ENCODE results near the gene CCL5.

- no peak for TF ChIP-seq CTCF (IDR thresholded peaks at IDR 0.05; ENCODE audit: insufficient read depth, low read length)
- TF ChIP-seq POLR2AphosphoS5 (IDR thresholded peaks at IDR 0.05; ENCODE audit: low read depth): no peak
- no peak for TF ChIP-seq SPI1 (IDR thresholded peaks at IDR 0.05; ENCODE audit: borderline replicate concordance, low read depth)
Observed at GRCh38 chr17:35864853-35865252, 15.3 kb downstream of the CCL5 start.
